ENCODE data around the gene CYBC1.

Gene CYBC1

DNA sequence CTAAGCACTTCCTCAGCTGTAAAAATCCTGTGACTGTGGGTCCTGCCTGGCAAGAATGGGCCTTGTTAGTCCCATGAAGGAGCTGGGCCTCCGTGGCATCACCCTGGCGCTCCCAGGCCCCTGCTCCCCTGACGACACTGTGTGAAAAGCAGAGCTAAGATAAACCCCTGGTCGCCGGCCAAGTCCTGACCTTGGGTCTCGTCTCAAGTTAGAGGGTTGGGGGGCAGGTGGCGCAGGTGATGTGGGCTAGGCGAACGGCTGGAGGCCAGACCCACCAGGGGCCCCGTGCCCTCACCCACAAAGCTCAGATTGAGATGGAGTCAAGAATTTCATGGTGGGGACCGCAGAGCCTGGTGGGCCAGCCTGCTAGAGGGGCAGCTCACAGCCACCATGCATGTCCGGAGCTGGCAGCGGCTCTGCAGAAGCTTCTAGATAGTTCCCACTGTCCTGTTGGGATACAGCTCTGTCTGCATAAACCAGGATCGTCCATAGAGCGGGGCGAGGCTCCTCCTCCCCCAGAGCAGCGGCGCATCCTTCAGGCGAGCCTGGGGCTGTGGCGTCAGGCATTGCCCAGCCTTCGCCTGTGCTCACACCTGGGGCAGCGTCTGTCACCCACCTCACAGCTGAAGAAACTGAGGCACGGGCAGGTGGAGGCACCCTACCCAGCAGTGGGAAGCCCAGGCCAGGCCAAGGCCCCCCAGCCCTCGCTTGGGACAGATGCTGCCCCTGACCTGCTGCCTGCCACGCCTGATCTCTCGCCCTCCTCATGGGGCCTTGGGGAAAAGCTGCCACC is 12.0 kb downstream of the CYBC1 start:
- no peak for DNase-seq
- Histone ChIP-seq H3K4me1 (ENCODE audit: low read length) (peaks cover 15% of the 10 kb centered on the region), H3K9me3 (replicated peaks; ENCODE audit: insufficient read depth, low read length) (no peaks in the 10 kb centered on the region), H3K9ac (ENCODE audit: low read length) (no peak overlapping the region), H4K20me1 (ENCODE audit: insufficient read depth, low read length) (no peaks in the 10 kb centered on the region), H3K9me2 (replicated peaks; ENCODE audit: insufficient read depth, low read length) (no peaks in the 10 kb centered on the region), H3K4me3 (ENCODE audit: low read length) (no peak overlapping the region), H3F3A (ENCODE audit: insufficient read depth, low read length) (peaks cover 6% of the 10 kb centered on the region), H3K27me3 (replicated peaks; ENCODE audit: insufficient read depth, low read length) (no peaks in the 10 kb centered on the region), H2AFZ (ENCODE audit: low read length) (no peak overlapping the region), H3K27ac (ENCODE audit: low read length) (no peak overlapping the region), H3K79me2 (ENCODE audit: low read length) (no peaks in the 10 kb centered on the region), H3K4me2 (ENCODE audit: low read depth, low read length) (no peak overlapping the region), H3K36me3 (replicated peaks; ENCODE audit: insufficient read depth, low read length) (no peaks in the 10 kb centered on the region)
- TF ChIP-seq EZH2phosphoT487 (IDR thresholded peaks at IDR 0.05; ENCODE audit: low read length) (no peak), EZH2 (optimal IDR thresholded peaks at IDR 0.05; ENCODE audit: low read depth, low read length) (no peak)
- TF ChIP-seq, protein P1, sequence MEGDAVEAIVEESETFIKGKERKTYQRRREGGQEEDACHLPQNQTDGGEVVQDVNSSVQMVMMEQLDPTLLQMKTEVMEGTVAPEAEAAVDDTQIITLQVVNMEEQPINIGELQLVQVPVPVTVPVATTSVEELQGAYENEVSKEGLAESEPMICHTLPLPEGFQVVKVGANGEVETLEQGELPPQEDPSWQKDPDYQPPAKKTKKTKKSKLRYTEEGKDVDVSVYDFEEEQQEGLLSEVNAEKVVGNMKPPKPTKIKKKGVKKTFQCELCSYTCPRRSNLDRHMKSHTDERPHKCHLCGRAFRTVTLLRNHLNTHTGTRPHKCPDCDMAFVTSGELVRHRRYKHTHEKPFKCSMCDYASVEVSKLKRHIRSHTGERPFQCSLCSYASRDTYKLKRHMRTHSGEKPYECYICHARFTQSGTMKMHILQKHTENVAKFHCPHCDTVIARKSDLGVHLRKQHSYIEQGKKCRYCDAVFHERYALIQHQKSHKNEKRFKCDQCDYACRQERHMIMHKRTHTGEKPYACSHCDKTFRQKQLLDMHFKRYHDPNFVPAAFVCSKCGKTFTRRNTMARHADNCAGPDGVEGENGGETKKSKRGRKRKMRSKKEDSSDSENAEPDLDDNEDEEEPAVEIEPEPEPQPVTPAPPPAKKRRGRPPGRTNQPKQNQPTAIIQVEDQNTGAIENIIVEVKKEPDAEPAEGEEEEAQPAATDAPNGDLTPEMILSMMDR (IDR thresholded peaks at IDR 0.05; ENCODE audit: low read length) = no peak

DNA sequence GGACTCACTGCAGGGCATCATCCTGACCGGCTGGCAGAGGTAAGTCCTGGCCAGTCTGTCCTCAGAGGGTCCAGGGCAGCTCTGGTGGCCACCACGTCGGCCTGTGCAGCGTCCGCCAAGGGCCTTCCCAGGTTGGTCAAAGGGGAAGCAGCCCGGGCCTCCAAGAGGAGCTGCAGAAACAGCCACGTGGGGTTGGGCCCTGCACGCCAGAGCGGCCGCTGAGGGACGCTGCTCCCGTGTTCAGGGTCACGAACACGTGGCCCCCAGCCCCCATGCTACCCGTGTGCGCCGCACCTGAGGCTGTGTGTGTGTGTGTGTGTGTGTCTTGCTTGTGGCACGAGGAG is 13.3 kb downstream of the CYBC1 start:
- TF ChIP-seq, protein P1 (IDR thresholded peaks at IDR 0.05; ENCODE audit: low read length) = no peak
- TF ChIP-seq EZH2 (optimal IDR thresholded peaks at IDR 0.05; ENCODE audit: low read depth, low read length) (no peak), EZH2phosphoT487 (IDR thresholded peaks at IDR 0.05; ENCODE audit: low read length) (no peak)
- Histone ChIP-seq H3K27me3 (replicated peaks; ENCODE audit: insufficient read depth, low read length) (no peaks in the 10 kb centered on the region), H3K4me2 (ENCODE audit: low read depth, low read length) (no peak overlapping the region), H3K27ac (ENCODE audit: low read length) (no peak overlapping the region), H2AFZ (ENCODE audit: low read length) (no peak overlapping the region), H3K4me1 (ENCODE audit: low read length) (peaks cover 15% of the 10 kb centered on the region), H3K36me3 (replicated peaks; ENCODE audit: insufficient read depth, low read length) (no peaks in the 10 kb centered on the region), H4K20me1 (ENCODE audit: insufficient read depth, low read length) (no peaks in the 10 kb centered on the region), H3K9me3 (replicated peaks; ENCODE audit: insufficient read depth, low read length) (no peaks in the 10 kb centered on the region), H3K9me2 (replicated peaks; ENCODE audit: insufficient read depth, low read length) (no peaks in the 10 kb centered on the region), H3K79me2 (ENCODE audit: low read length) (no peaks in the 10 kb centered on the region), H3F3A (ENCODE audit: insufficient read depth, low read length) (peaks cover under 1% of the 10 kb centered on the region), H3K4me3 (ENCODE audit: low read length) (no peak overlapping the region), H3K9ac (ENCODE audit: low read length) (no peak overlapping the region)
- no peak for DNase-seq

DNA sequence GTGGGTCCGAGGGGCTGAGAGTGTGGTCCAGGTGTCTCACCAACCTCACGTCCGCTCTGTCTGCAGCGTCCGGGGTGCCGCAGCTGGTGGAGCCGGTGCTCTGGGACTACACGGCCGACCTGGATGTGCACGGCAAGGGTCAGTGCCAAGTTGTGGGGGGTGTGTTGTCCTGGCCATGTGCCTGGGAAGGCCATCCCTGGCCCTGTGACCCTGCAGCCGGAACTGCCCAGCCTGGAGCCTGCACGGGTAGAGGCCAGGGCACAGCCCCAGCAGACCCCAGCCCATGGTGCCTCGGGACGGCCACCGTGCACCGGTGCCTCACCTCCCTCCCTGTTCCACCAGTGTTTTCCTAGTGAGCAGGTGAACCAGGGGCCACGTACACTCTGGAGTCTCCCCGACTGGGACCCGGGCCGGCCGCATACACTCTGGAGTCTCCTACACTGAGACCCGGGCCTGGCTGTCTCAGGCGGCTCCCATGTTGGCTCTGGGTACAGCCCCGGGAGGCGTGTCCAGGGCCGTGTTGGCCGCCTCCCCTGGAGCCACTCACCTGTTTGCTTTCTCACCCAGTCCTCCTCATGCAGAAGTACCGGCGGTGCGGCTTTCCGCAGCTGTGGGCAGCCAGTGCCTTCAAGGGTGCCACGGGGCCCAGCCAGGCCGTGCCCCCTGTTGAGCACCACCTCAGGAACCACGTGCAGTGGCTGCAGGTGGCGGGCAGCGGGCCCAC is 13.8 kb downstream of the CYBC1 start:
- Histone ChIP-seq H3K4me3 (ENCODE audit: low read length) (no peak overlapping the region), H3K4me1 (ENCODE audit: low read length) (peaks cover 15% of the 10 kb centered on the region), H3K27me3 (replicated peaks; ENCODE audit: insufficient read depth, low read length) (no peaks in the 10 kb centered on the region), H4K20me1 (ENCODE audit: insufficient read depth, low read length) (no peaks in the 10 kb centered on the region), H3K9me2 (replicated peaks; ENCODE audit: insufficient read depth, low read length) (no peaks in the 10 kb centered on the region), H2AFZ (ENCODE audit: low read length) (no peak overlapping the region), H3K4me2 (ENCODE audit: low read depth, low read length) (no peak overlapping the region), H3K9ac (ENCODE audit: low read length) (no peak overlapping the region), H3K27ac (ENCODE audit: low read length) (no peak overlapping the region), H3F3A (ENCODE audit: insufficient read depth, low read length) (no peaks in the 10 kb centered on the region; the same call in 1 of the 2 replicates), H3K9me3 (replicated peaks; ENCODE audit: insufficient read depth, low read length) (no peaks in the 10 kb centered on the region), H3K36me3 (replicated peaks; ENCODE audit: insufficient read depth, low read length) (no peaks in the 10 kb centered on the region), H3K79me2 (ENCODE audit: low read length) (no peaks in the 10 kb centered on the region)
- DNase-seq = no peak
- TF ChIP-seq EZH2 (optimal IDR thresholded peaks at IDR 0.05; ENCODE audit: low read depth, low read length) = no peak

Measured in MM.1S (cell line).